HEK293 (cell line): Measurements from ENCODE around the gene CTDNEP1.
A peak's percentile ranks its signal among the peaks of the same experiment; 100 is the strongest.

ENCODE experiments used
- EGR2 ChIP-seq: fragments of 450-650 bp; formaldehyde crosslinking; IDR thresholded peaks from 2 replicates; pipeline ENCODE4 v1.5.1; 2016; ENCODE audit warnings: low read depth, missing biosample characterization, missing genetic modification characterization
- GLIS1 ChIP-seq: fragments of 450-650 bp; formaldehyde crosslinking; IDR thresholded peaks from 2 replicates; pipeline ENCODE4 v1.5.1; 2016; ENCODE audit warnings: missing biosample characterization, missing genetic modification characterization
- GLIS2 ChIP-seq: fragments of 450-650 bp; formaldehyde crosslinking; IDR thresholded peaks from 2 replicates; pipeline ENCODE4 v1.5.1; 2016; ENCODE audit warnings: missing biosample characterization, missing genetic modification characterization
- HOXA7 ChIP-seq: sonication (generic); formaldehyde crosslinking; IDR thresholded peaks from 2 replicates; pipeline ENCODE4 v1.8.1; 2022; ENCODE audit warnings: missing genetic modification reagents, borderline replicate concordance
- PRDM10 ChIP-seq: fragments of 450-650 bp; formaldehyde crosslinking; IDR thresholded peaks from 2 replicates; pipeline ENCODE4 v1.5.1; 2016; ENCODE audit warnings: missing biosample characterization, missing genetic modification characterization
- PRDM4 ChIP-seq: fragments of 450-650 bp; formaldehyde crosslinking; IDR thresholded peaks from 2 replicates; pipeline ENCODE4 v1.5.1; 2017; ENCODE audit warnings: missing biosample characterization, missing genetic modification characterization
- SCRT2 ChIP-seq: fragments of 450-650 bp; formaldehyde crosslinking; IDR thresholded peaks from 2 replicates; pipeline ENCODE4 v1.5.1; 2016; ENCODE audit warnings: missing biosample characterization, missing genetic modification characterization
- SP3 ChIP-seq: fragments of 450-650 bp; formaldehyde crosslinking; IDR thresholded peaks from 2 replicates; pipeline ENCODE4 v1.5.1; 2016; ENCODE audit warnings: missing biosample characterization, missing genetic modification characterization
- SP7 ChIP-seq: fragments of 450-650 bp; formaldehyde crosslinking; IDR thresholded peaks from 2 replicates; pipeline ENCODE4 v1.5.1; 2016; ENCODE audit warnings: missing biosample characterization, missing genetic modification characterization
- WT1 ChIP-seq: fragments of 450-650 bp; formaldehyde crosslinking; IDR thresholded peaks from 2 replicates; pipeline ENCODE4 v1.5.1; 2016; ENCODE audit warnings: missing biosample characterization, missing genetic modification characterization
- ZBTB17 ChIP-seq: fragments of 450-650 bp; formaldehyde crosslinking; IDR thresholded peaks from 2 replicates; pipeline ENCODE4 v1.5.1; 2016; ENCODE audit warnings: missing biosample characterization, missing genetic modification characterization
- ZBTB48 ChIP-seq: fragments of 450-650 bp; formaldehyde crosslinking; IDR thresholded peaks from 2 replicates; pipeline ENCODE4 v1.5.1; 2016; ENCODE audit warnings: missing biosample characterization, missing genetic modification characterization
- ZBTB7A ChIP-seq: fragments of 450-650 bp; formaldehyde crosslinking; IDR thresholded peaks from 2 replicates; pipeline ENCODE4 v1.5.1; 2016; ENCODE audit warnings: low read depth, missing biosample characterization, missing genetic modification characterization
- ZBTB8A ChIP-seq: fragments of 450-650 bp; formaldehyde crosslinking; IDR thresholded peaks from 2 replicates; pipeline ENCODE4 v1.5.1; 2016; ENCODE audit warnings: missing biosample characterization, missing genetic modification characterization
- ZFHX2 ChIP-seq: fragments of 450-650 bp; formaldehyde crosslinking; conservative IDR thresholded peaks from 2 replicates; pipeline ENCODE4 v1.5.1; 2016; ENCODE audit warnings: missing biosample characterization, missing genetic modification characterization
- ZNF132 ChIP-seq: fragments of 450-650 bp; formaldehyde crosslinking; IDR thresholded peaks from 2 replicates; pipeline ENCODE4 v1.5.1; 2017; ENCODE audit warnings: missing biosample characterization, missing genetic modification characterization, borderline replicate concordance
- ZNF140 ChIP-seq: fragments of 450-650 bp; formaldehyde crosslinking; IDR thresholded peaks from 2 replicates; pipeline ENCODE4 v1.5.1; 2016; ENCODE audit warnings: missing biosample characterization, missing genetic modification characterization
- ZNF24 ChIP-seq: fragments of 450-650 bp; formaldehyde crosslinking; IDR thresholded peaks from 2 replicates; pipeline ENCODE4 v1.5.1; 2016; ENCODE audit warnings: missing biosample characterization, missing genetic modification characterization
- ZNF248 ChIP-seq: fragments of 450-650 bp; formaldehyde crosslinking; IDR thresholded peaks from 2 replicates; pipeline ENCODE4 v1.5.1; 2017; ENCODE audit warnings: missing biosample characterization, missing genetic modification characterization
- ZNF335 ChIP-seq: fragments of 450-650 bp; formaldehyde crosslinking; conservative IDR thresholded peaks from 2 replicates; pipeline ENCODE4 v1.5.1; 2016; ENCODE audit warnings: missing biosample characterization, missing genetic modification characterization
- ZNF473 ChIP-seq: fragments of 450-650 bp; formaldehyde crosslinking; IDR thresholded peaks from 2 replicates; pipeline ENCODE4 v1.5.1; 2017; ENCODE audit warnings: missing biosample characterization, missing genetic modification characterization
- ZNF48 ChIP-seq: fragments of 450-650 bp; formaldehyde crosslinking; IDR thresholded peaks from 2 replicates; pipeline ENCODE4 v1.5.1; 2016; ENCODE audit warnings: missing biosample characterization, missing genetic modification characterization
- ZNF488 ChIP-seq: fragments of 450-650 bp; formaldehyde crosslinking; IDR thresholded peaks from 2 replicates; pipeline ENCODE4 v1.5.1; 2016; ENCODE audit warnings: missing biosample characterization, missing genetic modification characterization
- ZNF548 ChIP-seq: fragments of 450-650 bp; formaldehyde crosslinking; IDR thresholded peaks from 2 replicates; pipeline ENCODE4 v1.5.1; 2016; ENCODE audit warnings: missing biosample characterization, missing genetic modification characterization
- ZNF600 ChIP-seq: fragments of 450-650 bp; formaldehyde crosslinking; IDR thresholded peaks from 2 replicates; pipeline ENCODE4 v1.5.1; 2016; ENCODE audit warnings: missing biosample characterization, missing genetic modification characterization
- ZNF623 ChIP-seq: fragments of 450-650 bp; formaldehyde crosslinking; IDR thresholded peaks from 2 replicates; pipeline ENCODE4 v1.5.1; 2016; ENCODE audit warnings: missing biosample characterization, missing genetic modification characterization
- ZNF624 ChIP-seq: fragments of 450-650 bp; formaldehyde crosslinking; IDR thresholded peaks from 2 replicates; pipeline ENCODE4 v1.5.1; 2017; ENCODE audit warnings: missing biosample characterization, missing genetic modification characterization
- ZNF701 ChIP-seq: fragments of 450-650 bp; formaldehyde crosslinking; IDR thresholded peaks from 2 replicates; pipeline ENCODE4 v1.5.1; 2016; ENCODE audit warnings: missing biosample characterization, missing genetic modification characterization
- ZNF76 ChIP-seq: fragments of 450-650 bp; formaldehyde crosslinking; IDR thresholded peaks from 2 replicates; pipeline ENCODE4; 2016; ENCODE audit warnings: low read depth, missing biosample characterization, missing genetic modification characterization, borderline replicate concordance
- ZSCAN18 ChIP-seq: fragments of 450-650 bp; formaldehyde crosslinking; IDR thresholded peaks from 2 replicates; pipeline ENCODE4 v1.5.1; 2016; ENCODE audit warnings: missing biosample characterization, missing genetic modification characterization

CTDNEP1 gene

GRCh38 chr17:7217113-7217987, 34.2 kb downstream of the CTDNEP1 start (continued):
- TF ChIP-seq HOXA7 (CRISPR knock-in tag): no peak
- peak; percentile 81 for TF ChIP-seq GLIS1 (tag by site-specific recombination)
- TF ChIP-seq ZNF473 (tag by site-specific recombination): no peak
- TF ChIP-seq ZNF624 (tag by site-specific recombination): no peak
- peak; percentile 8; the same call in 1 of the 2 replicates for TF ChIP-seq ZNF600 (tag by site-specific recombination)
- no peak for TF ChIP-seq ZNF488 (tag by site-specific recombination)
- peak; percentile 84 for TF ChIP-seq GLIS2 (tag by site-specific recombination)
- no peak for TF ChIP-seq ZNF701
- peak; percentile 50; the same call in 1 of the 2 replicates for TF ChIP-seq ZNF335 (tag by site-specific recombination)
- TF ChIP-seq ZNF132 (tag by site-specific recombination): no peak
- 0 out of 2 replicates have a peak, but pooled peaks have one; percentile 38 for TF ChIP-seq ZSCAN18 (tag by site-specific recombination)
- 0 out of 2 replicates have a peak, but pooled peaks have one; percentile 17 for TF ChIP-seq ZBTB8A (tag by site-specific recombination)
- TF ChIP-seq EGR2: 0 out of 2 replicates have a peak, but pooled peaks have one; percentile 26
- peak; percentile 42; the same call in 1 of the 2 replicates for TF ChIP-seq SP7 (tag by site-specific recombination)
- peak; percentile 72; the same call in 1 of the 2 replicates for TF ChIP-seq ZBTB48 (tag by site-specific recombination)
- peak; percentile 53; the same call in 1 of the 2 replicates for TF ChIP-seq ZBTB17 (tag by site-specific recombination)
- 0 out of 2 replicates have a peak, but pooled peaks have one; percentile 0 for TF ChIP-seq SCRT2 (tag by site-specific recombination)
- peak; percentile 34 for TF ChIP-seq ZFHX2 (tag by site-specific recombination)
- no peak for TF ChIP-seq ZNF248 (tag by site-specific recombination)
- TF ChIP-seq WT1: peak; percentile 54; the same call in 1 of the 2 replicates
- peak; percentile 53; the same call in 1 of the 2 replicates for TF ChIP-seq ZBTB7A
- no peak for TF ChIP-seq ZNF24
- no peak for TF ChIP-seq ZNF48 (tag by site-specific recombination)
- TF ChIP-seq ZNF548 (tag by site-specific recombination): no peak
- no peak for TF ChIP-seq ZNF623
- no peak for TF ChIP-seq ZNF140 (tag by site-specific recombination)
- peak; percentile 58 for TF ChIP-seq PRDM10 (tag by site-specific recombination)
- peak; percentile 60 for TF ChIP-seq SP3 (tag by site-specific recombination)
- 0 out of 2 replicates have a peak, but pooled peaks have one; percentile 20 for TF ChIP-seq ZNF76 (tag by site-specific recombination)
- TF ChIP-seq PRDM4 (tag by site-specific recombination): peak; percentile 36; the same call in 1 of the 2 replicates
